ENCODE measurements around the gene ADAMTS13. TPM values are rescaled to one million over a fixed set of nuclear protein-coding genes. Genes with fewer than 3 reads are reported as not detected.

Gene ADAMTS13
- total RNA-seq, 2 experiments from 2014 or later = 2.2 to 2.6 TPM

GRCh38 chr9:133427658-133428348 lies 5.6 kb downstream of the ADAMTS13 start:
- H3K36me3 Mint-ChIP-seq (ENCODE audit: low read depth) = no peaks in the 10 kb centered on the region
- DNase-seq = no peak
- peaks cover 12% of the 10 kb centered on the region for H3K4me1 Mint-ChIP-seq (ENCODE audit: low read depth)
- peaks cover 22 to 27% of the 10 kb centered on the region in 2 experiments for H3K27me3 ChIP-seq (ENCODE audit: control insufficient read depth in 1 of 2, insufficient read depth in 2 of 2, low read length in 2 of 2)
- no peak for ATAC-seq (ENCODE audit: poor library complexity)
- H3K4me1 ChIP-seq (ENCODE audit: insufficient read depth, low read length) = peaks cover 5% of the 10 kb centered on the region
- H3K36me3 ChIP-seq (ENCODE audit: insufficient read depth, low read length) = no peaks in the 10 kb centered on the region
- H3K4me3 ChIP-seq (ENCODE audit: low read length) = no peak overlapping the region
- H3K9me3 Mint-ChIP-seq = no peaks in the 10 kb centered on the region
- intact Hi-C loops (cut with DNase I, micrococcal nuclease) = no loop called here
- H3K27me3 Mint-ChIP-seq = peaks cover 32% of the 10 kb centered on the region
- no peak overlapping the region for H3K27ac Mint-ChIP-seq
- peaks cover 0 to 15% of the 10 kb centered on the region in 2 experiments for H3K9me3 ChIP-seq (ENCODE audit: control insufficient read depth in 1 of 2, insufficient read depth in 1 of 2, low read length in 2 of 2)
- no peak for TF ChIP-seq CTCF (IDR thresholded peaks at IDR 0.05)
- peak overlapping the region; percentile 61 for H3K4me3 Mint-ChIP-seq
- H3K27ac ChIP-seq (ENCODE audit: low read depth in 1 of 2, low read length in 2 of 2) = no peak overlapping the region
- ChIA-PET POLR2A (no interaction called here), CTCF (no interaction called here)

DNA sequence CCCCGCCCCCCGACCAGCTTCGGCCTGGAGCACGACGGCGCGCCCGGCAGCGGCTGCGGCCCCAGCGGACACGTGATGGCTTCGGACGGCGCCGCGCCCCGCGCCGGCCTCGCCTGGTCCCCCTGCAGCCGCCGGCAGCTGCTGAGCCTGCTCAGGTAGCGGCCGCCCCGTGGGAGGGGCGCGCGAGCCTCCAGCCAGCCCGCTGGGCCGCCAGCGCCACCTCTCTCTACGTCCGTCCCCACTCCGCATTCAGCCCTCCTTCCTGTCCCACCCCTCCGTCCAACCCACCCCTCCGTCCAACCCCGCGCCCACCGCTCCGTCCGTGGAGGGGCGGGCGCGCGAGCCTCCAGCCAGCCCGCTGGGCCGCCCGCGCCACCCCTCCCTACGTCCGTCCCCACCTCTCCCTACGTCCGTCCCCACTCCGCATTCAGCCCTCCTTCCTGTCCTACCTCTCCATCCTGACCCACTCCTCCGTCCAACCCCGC lies 6.5 kb downstream of the ADAMTS13 start:
- Mint-ChIP-seq H3K9me3 (no peaks in the 10 kb centered on the region), H3K27ac (no peak overlapping the region), H3K27me3 (peaks cover 32% of the 10 kb centered on the region), H3K4me3 (no peak overlapping the region), H3K4me1 (ENCODE audit: low read depth) (peaks cover 12% of the 10 kb centered on the region), H3K36me3 (ENCODE audit: low read depth) (no peaks in the 10 kb centered on the region)
- ChIA-PET CTCF (no interaction called here), POLR2A (no interaction called here)
- Histone ChIP-seq H3K4me1 (ENCODE audit: insufficient read depth, low read length) (peaks cover 5% of the 10 kb centered on the region), H3K9me3 (ENCODE audit: control insufficient read depth in 1 of 2, insufficient read depth in 1 of 2, low read length in 2 of 2) (peaks cover 0 to 15% of the 10 kb centered on the region in 2 experiments), H3K4me3 (ENCODE audit: low read length) (no peak overlapping the region), H3K27me3 (ENCODE audit: control insufficient read depth in 1 of 2, insufficient read depth in 2 of 2, low read length in 2 of 2) (peaks cover 20 to 27% of the 10 kb centered on the region in 2 experiments), H3K27ac (ENCODE audit: low read depth in 1 of 2, low read length in 2 of 2) (no peak overlapping the region), H3K36me3 (ENCODE audit: insufficient read depth, low read length) (no peaks in the 10 kb centered on the region)
- TF ChIP-seq CTCF (IDR thresholded peaks at IDR 0.05) = no peak
- DNase-seq (no peak), ATAC-seq (ENCODE audit: poor library complexity) (peak; percentile 21)
- intact Hi-C loops (cut with DNase I, micrococcal nuclease) = no loop called here

GRCh38 chr9:133429214-133429613 lies 7.0 kb downstream of the ADAMTS13 start:
- Histone ChIP-seq H3K27ac (ENCODE audit: low read depth in 1 of 2, low read length in 2 of 2) (no peak overlapping the region), H3K4me1 (ENCODE audit: insufficient read depth, low read length) (peaks cover 5% of the 10 kb centered on the region), H3K4me3 (ENCODE audit: low read length) (no peak overlapping the region), H3K9me3 (ENCODE audit: control insufficient read depth in 1 of 2, insufficient read depth in 1 of 2, low read length in 2 of 2) (peaks cover 0 to 12% of the 10 kb centered on the region in 2 experiments), H3K36me3 (ENCODE audit: insufficient read depth, low read length) (no peaks in the 10 kb centered on the region), H3K27me3 (ENCODE audit: control insufficient read depth in 1 of 2, insufficient read depth in 2 of 2, low read length in 2 of 2) (peaks cover 17 to 27% of the 10 kb centered on the region in 2 experiments)
- DNase-seq (no peak), ATAC-seq (ENCODE audit: poor library complexity) (no peak)
- Mint-ChIP-seq H3K9me3 (no peaks in the 10 kb centered on the region), H3K27ac (no peak overlapping the region), H3K36me3 (ENCODE audit: low read depth) (no peaks in the 10 kb centered on the region), H3K27me3 (peaks cover 32% of the 10 kb centered on the region), H3K4me1 (ENCODE audit: low read depth) (peaks cover 12% of the 10 kb centered on the region), H3K4me3 (no peak overlapping the region)
- intact Hi-C loops (cut with DNase I, micrococcal nuclease) = no loop called here
- POLR2A ChIA-PET = no interaction called here
- TF ChIP-seq CTCF (IDR thresholded peaks at IDR 0.05) = no peak
- CTCF ChIA-PET = no interaction called here

Data from CD4-positive, alpha-beta T cell (primary cell).